UCSD-AML1 (cell line): ENCODE results near the gene ANKHD1.
A peak's percentile ranks its signal among the peaks of the same experiment; 100 is the strongest.

Experiments
- DNase-seq: peaks from one replicate; lab custom pipeline; 2025; ENCODE audit not compliant: unreplicated experiment; lab: John Stamatoyannopoulos, UW

ANKHD1 gene, protein sequence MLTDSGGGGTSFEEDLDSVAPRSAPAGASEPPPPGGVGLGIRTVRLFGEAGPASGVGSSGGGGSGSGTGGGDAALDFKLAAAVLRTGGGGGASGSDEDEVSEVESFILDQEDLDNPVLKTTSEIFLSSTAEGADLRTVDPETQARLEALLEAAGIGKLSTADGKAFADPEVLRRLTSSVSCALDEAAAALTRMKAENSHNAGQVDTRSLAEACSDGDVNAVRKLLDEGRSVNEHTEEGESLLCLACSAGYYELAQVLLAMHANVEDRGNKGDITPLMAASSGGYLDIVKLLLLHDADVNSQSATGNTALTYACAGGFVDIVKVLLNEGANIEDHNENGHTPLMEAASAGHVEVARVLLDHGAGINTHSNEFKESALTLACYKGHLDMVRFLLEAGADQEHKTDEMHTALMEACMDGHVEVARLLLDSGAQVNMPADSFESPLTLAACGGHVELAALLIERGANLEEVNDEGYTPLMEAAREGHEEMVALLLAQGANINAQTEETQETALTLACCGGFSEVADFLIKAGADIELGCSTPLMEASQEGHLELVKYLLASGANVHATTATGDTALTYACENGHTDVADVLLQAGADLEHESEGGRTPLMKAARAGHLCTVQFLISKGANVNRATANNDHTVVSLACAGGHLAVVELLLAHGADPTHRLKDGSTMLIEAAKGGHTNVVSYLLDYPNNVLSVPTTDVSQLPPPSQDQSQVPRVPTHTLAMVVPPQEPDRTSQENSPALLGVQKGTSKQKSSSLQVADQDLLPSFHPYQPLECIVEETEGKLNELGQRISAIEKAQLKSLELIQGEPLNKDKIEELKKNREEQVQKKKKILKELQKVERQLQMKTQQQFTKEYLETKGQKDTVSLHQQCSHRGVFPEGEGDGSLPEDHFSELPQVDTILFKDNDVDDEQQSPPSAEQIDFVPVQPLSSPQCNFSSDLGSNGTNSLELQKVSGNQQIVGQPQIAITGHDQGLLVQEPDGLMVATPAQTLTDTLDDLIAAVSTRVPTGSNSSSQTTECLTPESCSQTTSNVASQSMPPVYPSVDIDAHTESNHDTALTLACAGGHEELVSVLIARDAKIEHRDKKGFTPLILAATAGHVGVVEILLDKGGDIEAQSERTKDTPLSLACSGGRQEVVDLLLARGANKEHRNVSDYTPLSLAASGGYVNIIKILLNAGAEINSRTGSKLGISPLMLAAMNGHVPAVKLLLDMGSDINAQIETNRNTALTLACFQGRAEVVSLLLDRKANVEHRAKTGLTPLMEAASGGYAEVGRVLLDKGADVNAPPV (N-terminal part only)

DNA sequence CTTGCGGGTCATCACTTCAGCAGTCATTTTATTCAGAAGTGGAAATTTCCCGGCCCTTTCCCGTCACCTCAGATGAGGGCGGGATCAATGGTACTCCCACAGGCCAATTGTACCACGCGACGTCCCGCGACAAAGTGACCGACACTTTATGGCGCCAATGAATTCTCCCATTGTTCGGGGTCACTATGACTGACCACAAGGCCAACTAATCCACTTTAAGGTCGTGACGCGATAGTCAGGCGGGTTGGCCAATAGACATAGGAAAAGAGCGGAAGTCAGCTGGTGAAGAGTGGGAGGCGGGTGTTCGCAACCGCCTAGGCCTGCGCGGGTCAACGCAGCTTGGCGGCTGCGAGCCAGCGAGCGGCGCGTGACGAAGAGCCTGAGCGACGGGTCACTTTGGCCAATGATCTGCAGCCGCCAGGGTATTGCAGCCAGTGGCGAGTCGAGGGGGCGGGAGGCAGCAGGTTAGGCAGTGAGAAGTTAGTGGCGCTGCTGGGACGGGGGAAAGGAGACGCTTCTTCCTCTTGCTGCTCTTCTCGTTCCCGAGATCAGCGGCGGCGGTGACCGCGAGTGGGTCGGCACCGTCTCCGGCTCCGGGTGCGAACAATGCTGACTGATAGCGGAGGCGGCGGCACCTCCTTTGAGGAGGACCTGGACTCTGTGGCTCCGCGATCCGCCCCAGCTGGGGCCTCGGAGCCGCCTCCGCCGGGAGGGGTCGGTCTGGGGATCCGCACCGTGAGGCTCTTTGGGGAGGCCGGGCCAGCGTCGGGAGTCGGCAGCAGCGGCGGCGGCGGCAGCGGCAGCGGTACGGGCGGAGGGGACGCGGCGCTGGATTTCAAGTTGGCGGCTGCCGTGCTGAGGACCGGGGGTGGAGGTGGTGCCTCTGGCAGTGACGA lies at the start of gene ANKHD1:
Gene ANKHD1, plus strand, starts transcription at position 472 of the 896 bp plus-strand sequence. Its CDS starts 135 bp downstream, at position 607.
- peak; percentile 99 for DNase-seq

DNA sequence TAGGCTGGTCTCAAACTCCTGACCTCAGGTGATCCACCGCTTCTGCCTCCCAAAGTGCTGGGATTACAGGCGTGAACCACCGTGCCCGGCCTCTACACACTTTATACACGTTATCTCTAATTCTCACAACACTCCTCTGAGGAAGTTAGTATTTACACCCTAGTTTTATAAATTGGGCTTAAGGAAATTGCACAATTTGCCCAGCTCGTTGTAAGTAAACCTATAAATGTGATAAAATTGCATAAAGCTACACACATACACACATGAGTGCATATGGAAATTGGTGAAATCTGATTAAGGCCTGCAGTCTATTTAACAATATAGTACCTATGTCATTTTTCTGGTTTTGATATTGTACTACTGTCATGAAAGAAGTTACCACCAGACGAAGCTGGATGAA lies 46.1 kb upstream of the ANKHD1 start:
- no peak for DNase-seq

DNA sequence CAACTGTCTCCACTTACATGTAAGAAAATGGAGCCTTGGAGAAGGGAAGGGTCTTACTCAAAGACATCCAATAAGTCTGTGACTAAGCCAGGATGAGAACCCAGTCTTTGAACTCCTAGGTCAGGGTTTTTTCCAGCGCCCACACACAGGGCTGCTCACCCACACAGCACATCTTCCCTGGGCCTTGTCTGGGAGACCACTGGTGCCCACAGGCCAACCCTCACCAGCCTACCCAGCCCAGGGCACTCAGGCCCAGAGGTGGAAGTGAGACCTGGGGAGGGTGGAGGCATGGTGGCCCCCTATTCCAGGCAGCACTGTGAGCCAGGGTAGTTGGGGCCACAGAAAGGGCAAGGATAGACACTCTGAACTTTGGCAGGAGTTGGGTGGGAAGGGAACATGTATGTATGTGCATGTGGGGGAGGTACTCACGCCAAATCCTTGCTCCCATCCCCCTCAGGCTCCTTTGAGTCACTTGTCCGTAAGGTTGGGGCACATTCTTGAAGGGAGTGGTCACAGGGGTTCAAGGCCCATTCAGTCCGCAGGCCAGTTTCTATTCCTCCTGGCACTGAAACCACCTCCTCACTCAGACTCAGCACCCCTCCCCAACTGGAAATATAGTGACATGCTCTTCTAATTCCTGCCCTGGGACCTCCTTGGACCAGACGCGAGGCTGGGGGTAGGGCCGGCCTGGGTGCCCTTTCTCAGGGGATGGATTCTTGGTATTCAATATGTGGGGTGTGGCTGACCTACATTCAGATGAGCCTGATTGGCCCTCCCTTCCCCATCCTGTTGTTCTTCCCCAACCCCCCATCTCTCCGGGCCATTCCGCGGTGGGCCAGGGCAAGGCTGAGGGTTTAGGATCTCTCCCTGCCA lies 44.5 kb upstream of the ANKHD1 start:
- no peak for DNase-seq

DNA sequence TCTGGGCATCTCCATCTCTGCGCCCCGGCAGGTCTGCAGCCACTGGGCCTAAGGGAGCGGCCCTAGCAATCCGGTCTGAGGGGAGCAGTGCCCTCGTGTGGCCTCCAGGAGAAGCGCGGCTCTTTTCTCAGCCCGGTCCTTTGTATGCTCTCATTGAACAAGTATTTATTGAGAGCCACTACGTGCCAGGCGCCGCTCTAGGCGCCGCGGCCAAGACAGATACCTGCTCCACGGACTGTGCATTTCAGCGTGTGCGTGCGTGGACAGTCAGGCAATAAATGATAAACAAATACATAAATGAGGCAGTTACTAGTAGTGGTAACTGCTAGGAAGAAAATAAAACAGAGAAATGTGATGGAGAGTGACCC lies 43.9 kb upstream of the ANKHD1 start:
- DNase-seq: peak; percentile 80

DNA sequence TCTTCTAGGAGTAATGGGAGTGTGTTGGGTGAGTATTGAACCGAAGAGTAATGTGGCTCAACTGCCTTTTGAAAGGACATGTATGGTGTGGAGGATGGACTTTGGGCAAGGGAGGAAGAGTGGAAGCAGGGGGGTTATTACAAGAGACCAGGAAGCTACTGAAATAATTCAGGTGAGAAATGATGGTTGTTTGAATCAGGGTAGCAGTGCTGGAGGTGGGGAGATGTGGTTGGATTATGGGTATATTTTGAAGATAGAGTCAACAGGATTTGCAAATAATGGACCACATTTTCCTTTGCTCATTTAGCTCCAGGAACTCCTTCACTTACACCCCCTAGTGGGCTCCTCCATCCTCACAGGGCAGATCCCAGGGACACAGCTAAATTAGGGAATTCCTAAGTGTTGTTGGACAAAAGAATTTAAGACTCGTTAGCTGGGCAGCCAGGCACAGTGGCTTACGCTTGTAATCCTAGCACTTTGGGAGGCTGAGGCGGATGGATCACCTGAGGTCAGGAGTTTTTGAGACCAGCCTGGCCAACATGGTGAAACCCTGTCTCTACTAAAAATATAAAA lies 42.8 kb upstream of the ANKHD1 start:
- no peak for DNase-seq

DNA sequence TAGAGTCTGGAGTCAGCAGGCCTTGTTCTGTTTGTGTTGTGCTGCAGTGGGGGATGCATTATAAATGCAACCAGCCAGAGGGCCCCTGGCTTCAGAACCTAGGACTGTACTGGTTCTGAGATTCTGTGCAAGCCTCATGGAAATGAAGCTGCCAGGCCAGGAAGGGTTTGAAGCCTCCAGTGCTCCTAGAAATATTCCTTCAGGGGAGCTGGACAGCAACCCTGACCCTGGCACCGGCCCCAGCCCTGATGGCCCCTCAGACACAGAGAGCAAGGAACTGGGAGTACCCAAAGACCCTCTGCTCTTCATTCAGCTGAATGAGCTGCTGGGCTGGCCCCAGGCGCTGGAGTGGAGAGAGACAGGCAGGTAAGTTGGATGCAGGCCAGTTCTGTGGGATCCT lies 41.5 kb upstream of the ANKHD1 start, which contains the start of gene SLC4A9:
Gene SLC4A9, plus strand, starts transcription at position 94 of the 400 bp plus-strand sequence. Its CDS starts 43 bp downstream, at position 137.
- no peak for DNase-seq

DNA sequence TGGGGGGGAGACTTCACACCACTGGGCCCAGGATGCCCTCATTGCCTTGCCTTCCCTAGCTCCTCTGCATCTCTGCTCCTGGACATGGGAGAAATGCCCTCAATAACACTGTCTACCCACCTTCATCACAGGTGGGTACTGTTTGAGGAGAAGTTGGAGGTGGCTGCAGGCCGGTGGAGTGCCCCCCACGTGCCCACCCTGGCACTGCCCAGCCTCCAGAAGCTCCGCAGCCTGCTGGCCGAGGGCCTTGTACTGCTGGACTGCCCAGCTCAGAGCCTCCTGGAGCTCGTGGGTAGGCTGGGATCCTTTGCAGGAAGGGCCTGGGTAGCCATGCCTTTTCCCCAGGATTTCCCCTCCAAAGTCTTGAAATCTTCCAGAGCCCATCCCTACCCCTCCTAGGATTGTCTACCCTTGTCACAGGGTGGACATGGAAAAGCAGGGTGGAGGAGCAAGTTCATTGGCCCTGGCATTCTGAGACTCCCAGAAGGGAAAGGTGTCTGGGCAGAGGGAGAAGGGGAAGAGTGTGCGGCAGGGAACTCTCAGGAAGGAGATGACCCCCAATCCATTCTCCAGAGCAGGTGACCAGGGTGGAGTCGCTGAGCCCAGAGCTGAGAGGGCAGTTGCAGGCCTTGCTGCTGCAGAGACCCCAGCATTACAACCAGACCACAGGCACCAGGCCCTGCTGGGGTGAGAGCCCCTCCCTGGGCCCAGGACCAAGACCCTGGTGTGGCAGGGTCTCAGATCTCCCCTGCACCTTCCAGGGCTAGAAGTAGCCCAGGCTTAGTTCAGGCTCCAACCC lies 40.8 kb upstream of the ANKHD1 start:
- DNase-seq: no peak

DNA sequence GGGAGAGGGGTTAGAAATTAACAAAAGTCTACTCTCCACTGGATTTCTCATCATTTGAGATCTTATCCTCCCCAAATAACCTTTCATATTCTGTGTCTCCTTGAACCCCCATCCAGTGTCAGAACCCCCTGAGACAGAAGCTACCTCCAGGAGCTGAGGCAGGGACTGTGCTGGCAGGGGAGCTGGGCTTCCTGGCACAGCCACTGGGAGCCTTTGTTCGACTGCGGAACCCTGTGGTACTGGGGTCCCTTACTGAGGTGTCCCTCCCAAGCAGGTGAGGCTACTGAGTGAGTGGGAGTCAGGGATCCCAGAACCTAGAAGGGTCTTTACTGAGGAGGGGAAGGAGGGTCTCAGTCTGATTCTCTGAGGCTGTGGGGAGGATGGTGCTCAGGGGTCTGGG lies 39.7 kb upstream of the ANKHD1 start:
- no peak for DNase-seq

DNA sequence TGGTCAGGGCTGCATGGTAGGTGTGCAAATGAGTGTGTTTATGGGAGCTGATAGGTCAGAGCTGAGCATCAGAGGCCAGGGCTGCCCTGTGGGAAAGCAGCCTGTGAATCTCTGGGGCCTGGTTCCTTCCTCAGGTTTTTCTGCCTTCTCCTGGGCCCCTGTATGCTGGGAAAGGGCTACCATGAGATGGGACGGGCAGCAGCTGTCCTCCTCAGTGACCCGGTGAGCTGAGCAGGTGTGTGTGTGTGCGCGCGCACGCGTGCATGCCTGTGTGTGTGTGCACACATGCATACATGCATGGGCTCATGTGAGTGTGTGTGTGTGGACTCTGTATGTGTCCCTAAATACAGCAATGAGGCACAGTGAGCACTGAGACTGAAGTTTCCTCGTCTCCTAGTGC lies 39.3 kb upstream of the ANKHD1 start:
- DNase-seq: no peak

DNA sequence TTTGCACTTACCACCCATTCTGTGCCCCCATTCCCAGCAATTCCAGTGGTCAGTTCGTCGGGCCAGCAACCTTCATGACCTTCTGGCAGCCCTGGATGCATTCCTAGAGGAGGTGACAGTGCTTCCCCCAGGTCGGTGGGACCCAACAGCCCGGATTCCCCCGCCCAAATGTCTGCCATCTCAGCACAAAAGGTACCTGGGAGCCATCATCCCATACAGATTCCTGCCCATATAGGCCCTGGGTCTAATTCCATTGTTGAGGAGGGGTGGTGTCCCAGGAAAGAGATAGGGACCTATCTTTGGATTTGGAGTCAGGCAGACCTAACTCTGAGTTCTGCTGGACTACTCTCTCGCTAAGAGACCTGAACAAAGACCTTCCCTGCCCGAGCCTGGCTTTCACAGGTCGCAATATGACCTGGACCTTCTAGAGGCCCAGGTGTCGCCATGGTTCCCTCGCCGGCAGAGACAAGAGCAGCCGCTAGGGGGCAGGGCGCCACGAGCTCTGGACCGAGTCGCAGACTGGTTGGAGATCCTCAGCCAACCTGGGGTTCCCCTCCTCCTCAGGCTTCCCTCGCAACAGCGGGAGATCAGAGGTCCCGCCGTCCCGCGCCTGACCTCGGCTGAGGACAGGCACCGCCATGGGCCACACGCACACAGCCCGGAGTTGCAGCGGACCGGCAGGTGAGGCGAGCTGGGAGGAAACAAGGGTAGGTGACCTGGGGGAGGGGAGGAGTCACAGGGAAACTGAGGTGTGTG lies 38.6 kb upstream of the ANKHD1 start:
- peak; percentile 67 for DNase-seq

DNA sequence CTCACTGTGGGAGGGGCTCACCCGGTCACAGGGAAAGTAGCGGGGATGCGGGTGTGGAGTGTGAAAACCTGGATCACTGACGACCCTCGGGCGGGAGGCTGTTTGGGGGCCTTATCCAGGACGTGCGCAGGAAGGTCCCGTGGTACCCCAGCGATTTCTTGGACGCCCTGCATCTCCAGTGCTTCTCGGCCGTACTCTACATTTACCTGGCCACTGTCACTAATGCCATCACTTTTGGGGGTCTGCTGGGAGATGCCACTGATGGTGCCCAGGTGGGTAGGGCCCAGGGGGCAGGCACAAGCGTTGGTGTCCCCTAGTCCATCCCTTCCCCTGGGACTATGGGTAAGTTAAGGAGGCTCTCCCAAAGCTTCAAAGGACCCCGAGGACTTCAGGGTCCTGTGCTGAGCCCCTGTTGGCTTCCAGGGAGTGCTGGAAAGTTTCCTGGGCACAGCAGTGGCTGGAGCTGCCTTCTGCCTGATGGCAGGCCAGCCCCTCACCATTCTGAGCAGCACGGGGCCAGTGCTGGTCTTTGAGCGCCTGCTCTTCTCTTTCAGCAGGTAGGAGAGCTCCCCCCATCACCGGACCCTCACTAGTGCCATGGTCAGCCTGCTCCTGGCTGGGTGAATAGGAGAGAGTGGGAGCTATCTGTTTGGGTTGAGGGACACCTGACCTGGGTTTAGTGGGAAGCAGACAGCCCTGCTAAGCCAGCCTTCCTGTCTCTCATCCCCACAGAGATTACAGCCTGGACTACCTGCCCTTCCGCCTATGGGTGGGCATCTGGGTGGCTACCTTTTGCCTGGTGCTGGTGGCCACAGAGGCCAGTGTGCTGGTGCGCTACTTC lies 37.8 kb upstream of the ANKHD1 start:
- DNase-seq: no peak

DNA sequence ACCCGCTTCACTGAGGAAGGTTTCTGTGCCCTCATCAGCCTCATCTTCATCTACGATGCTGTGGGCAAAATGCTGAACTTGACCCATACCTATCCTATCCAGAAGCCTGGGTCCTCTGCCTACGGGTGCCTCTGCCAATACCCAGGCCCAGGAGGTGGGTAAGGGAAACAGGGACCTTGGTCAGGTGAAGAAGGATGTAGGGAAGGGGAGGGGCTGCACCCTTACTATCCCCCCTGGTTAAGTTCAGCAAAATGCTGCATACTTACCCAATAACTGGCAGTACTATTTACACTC lies 37.2 kb upstream of the ANKHD1 start:
- no peak for DNase-seq

DNA sequence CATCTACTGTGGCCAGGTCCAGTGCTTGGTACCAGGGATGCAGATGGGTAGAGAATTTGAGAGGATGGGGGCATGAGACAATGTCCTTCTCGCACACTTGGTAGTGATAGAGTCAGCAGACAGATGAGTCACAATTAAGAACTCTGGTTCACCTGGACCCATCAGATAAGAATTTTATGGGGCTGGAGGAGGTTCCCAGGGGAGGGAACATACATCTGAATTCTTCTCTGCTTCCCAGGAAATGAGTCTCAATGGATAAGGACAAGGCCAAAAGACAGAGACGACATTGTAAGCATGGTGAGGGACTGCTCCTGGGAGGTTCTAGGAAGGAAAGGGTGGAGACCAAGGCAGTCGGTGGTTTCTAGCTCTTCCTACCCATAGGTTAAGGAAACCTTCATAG lies 36.4 kb upstream of the ANKHD1 start:
- no peak for DNase-seq

DNA sequence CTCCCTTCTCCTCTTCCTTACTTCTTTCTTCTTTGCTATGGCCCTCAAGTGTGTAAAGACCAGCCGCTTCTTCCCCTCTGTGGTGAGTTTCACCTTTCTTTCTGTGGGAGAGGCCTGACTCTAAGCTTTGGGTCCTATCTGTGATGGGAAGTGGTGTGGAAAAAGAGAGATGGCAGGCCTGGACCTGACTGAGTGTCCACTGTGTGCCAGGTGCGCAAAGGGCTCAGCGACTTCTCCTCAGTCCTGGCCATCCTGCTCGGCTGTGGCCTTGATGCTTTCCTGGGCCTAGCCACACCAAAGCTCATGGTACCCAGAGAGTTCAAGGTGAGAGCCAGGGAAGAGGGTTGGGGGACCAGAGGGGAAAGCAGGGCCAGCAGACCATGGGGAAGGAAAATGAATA lies 35.7 kb upstream of the ANKHD1 start:
- no peak for DNase-seq

DNA sequence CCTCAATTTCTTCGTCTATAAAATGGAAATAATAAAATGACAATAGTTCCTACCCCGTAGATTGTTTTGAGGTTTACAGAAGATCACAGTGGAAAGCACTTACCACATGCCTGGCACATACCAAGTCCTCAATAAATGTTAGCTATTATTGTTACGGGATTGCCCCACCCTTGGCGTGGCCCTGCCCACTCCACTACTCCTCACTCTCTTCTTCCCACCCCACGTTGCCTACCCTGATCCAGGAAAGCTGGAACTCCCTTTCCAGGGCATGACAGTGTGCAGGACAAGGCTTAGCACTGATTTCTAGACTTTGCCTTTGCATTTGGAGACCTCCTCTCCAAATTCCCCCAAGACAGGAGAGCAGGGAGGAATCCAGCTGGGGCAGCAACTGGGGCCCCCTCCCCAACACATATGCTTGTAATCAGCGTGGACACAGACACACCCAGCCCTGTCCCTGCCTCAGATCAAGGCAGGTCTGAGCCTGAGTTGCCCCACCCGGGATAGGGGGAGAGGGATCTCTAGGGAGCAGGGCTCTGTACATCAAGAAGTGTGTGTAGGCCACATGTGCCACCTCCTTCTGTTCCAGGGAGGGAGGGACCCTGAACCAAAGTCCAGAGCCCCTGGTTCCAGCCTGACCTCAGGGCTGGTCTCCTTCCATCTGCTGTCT lies 34.9 kb upstream of the ANKHD1 start:
- DNase-seq: no peak
